22Rv1 (cell line): Measurements from ENCODE around the gene PARD3.

Experiments
- H3K27ac ChIP-seq: fragments of 450-650 bp; 2 replicates; pipeline ENCODE4 v1.5.1; 2017
- ZFX ChIP-seq: fragments of 450-650 bp; IDR thresholded peaks from 2 replicates; pipeline ENCODE4 v1.6.1; 2017; ENCODE audit warnings: antibody characterized with exemption, borderline replicate concordance
- TF ChIP-seq, protein P1 (sequence below): fragments of 450-650 bp; IDR thresholded peaks from 2 replicates; pipeline ENCODE4 v1.5.1; 2017; ENCODE audit warnings: mild to moderate bottlenecking

PARD3 gene

DNA sequence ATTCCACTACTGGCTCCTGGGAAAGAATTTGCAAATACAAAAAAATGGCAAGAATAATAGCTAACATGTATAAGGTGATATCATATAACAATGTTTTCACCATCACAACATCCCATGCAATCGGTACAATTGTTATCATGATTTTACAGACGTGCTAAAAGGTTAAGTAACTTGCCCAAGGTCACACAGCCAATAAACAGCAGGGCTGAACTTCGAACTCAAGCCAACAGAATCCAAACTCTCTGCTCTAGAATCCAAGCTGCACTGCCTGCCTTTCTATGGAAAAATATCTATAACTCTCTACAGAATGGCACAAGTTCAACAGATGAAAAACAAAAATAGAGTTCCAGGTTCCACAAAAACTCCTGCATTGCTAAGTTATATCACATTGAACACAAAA lies 160.9 kb downstream of the PARD3 start:
- no peak for TF ChIP-seq ZFX
- TF ChIP-seq, protein P1, sequence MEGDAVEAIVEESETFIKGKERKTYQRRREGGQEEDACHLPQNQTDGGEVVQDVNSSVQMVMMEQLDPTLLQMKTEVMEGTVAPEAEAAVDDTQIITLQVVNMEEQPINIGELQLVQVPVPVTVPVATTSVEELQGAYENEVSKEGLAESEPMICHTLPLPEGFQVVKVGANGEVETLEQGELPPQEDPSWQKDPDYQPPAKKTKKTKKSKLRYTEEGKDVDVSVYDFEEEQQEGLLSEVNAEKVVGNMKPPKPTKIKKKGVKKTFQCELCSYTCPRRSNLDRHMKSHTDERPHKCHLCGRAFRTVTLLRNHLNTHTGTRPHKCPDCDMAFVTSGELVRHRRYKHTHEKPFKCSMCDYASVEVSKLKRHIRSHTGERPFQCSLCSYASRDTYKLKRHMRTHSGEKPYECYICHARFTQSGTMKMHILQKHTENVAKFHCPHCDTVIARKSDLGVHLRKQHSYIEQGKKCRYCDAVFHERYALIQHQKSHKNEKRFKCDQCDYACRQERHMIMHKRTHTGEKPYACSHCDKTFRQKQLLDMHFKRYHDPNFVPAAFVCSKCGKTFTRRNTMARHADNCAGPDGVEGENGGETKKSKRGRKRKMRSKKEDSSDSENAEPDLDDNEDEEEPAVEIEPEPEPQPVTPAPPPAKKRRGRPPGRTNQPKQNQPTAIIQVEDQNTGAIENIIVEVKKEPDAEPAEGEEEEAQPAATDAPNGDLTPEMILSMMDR, result no peak
- no peak overlapping the region for H3K27ac ChIP-seq

DNA sequence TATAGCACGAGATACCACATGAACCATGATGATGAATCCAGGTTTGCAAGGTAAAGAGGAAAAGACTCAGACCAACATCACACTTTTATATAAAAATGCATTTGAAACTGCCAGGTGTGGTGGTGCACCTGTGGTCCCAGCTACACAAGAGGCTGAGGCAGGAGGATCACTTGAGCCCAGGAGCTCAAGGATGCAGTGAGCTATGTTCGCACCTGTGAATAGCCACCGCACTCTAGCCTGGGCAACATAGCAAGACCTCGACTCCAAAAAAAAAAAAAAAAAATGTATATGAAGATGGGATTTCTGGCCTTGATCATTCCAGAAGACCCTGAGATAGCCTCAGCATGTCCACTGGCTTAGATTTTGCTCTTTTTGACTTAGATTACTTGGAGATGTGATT lies 161.6 kb downstream of the PARD3 start:
- TF ChIP-seq, protein P1, result no peak
- no peak for TF ChIP-seq ZFX
- no peak overlapping the region for H3K27ac ChIP-seq

DNA sequence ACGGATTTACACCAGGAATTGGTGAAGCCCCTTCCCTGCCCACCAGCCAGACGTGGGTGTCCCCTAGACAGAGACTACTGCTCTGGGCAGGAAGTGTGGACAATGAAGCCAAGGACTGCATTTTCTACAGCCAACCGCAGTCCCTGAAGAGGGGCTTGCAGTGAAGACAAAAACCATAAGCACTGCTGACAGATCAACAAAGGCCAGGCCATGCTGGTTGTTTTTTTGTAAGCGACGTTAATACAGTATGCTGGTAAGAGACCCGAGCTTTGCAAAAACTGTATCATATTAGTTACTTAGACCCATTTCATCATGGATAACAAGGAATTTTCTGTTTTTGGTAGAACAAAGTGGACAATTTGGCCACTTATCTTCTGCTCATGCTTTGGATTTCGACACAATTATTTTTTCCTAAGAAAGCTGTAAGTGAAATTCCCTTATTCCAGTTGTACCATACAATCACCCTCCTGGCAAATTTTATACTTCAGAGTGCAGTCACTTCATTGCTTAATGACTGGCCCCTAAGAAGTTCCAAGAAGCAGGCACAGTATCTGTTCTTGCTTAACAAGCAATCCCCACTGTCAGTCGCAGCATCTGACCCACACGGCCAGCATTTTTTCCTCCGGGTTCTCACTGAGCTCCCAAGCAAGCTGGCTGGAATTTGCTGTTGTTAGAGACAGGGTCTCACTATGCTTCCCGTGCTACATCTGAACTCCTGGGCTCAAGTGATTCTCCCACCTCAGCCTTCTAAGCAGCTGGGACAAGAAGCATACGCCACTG lies 163.5 kb downstream of the PARD3 start:
- no peak overlapping the region for H3K27ac ChIP-seq
- TF ChIP-seq, protein P1, result no peak
- no peak for TF ChIP-seq ZFX

DNA sequence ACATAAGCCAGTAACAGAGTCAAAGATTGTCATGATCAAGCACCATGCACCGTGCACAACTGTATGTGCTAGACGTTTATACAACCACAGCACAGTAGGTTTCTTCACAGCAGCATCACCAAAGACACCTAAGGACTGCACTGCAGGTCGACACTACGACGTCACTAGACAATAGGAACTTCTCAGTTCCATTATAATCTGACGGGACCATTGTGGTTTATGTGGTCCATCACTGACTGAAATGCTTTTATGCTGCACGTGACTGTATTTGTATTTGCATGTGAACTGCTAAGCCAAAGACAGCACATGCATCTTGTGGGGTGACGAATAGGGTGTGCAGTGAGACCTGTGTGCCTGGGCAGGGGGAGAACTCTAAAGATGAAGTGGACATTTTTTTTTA lies 164.9 kb downstream of the PARD3 start:
- no peak overlapping the region for H3K27ac ChIP-seq
- TF ChIP-seq ZFX, result no peak
- TF ChIP-seq, protein P1, result no peak

DNA sequence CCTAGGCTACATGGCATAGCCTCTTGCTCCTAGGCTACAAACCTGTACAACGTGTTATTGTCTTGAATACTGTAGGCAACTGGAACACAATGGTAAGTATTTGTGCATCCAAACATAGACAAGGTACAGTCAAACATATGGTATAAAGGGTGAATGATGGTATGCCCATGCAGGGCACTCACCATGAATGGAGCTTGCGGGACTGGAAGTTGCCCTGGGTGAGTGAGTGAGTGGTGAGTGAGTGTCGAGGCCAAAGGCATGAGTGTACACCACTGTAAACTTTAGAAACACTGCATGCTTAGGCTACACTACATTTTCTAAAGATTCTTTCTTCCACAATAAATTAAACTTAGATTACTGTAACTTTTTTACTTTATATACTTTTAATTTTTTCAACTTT lies 165.7 kb downstream of the PARD3 start:
- no peak for TF ChIP-seq ZFX
- TF ChIP-seq, protein P1, result no peak
- no peak overlapping the region for H3K27ac ChIP-seq

DNA sequence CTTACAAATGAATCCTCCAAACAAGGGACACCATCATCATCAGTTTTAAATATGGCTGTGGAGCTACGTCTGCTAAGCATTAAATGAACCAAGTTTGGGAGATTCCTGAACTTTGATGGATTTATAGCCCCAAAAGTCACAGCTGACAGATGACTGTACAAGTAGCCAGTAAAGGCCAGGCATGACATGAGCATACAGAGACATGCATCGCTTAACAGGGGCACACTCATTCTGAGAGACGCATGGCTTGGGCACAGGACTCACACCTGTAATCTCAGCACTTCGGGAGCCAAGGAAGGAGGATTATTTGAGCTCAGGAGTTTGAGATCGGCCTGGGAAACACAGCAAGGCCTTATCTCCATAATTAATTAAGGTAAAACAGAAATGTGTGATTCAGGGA lies 166.2 kb downstream of the PARD3 start:
- no peak overlapping the region for H3K27ac ChIP-seq
- TF ChIP-seq, protein P1, result no peak
- no peak for TF ChIP-seq ZFX
